ENCODE measurements around the gene FSD1L.

Gene FSD1L

GRCh38 chr9:105435453-105435852, 12.4 kb upstream of the FSD1L start:
- Histone ChIP-seq H3K27me3 (ENCODE audit: control insufficient read depth in 1 of 2, insufficient read depth in 2 of 2, low read length in 2 of 2) (no peaks in the 10 kb centered on the region), H3K9me3 (ENCODE audit: control insufficient read depth in 1 of 2, low read length in 2 of 2) (peaks cover 0 to 4% of the 10 kb centered on the region in 2 donors), H3K9ac (ENCODE audit: low read depth in 1 of 2, low read length in 2 of 2) (no peak overlapping the region), H3K4me3 (ENCODE audit: low read depth in 1 of 2, low read length in 2 of 2) (no peak overlapping the region), H3K27ac (ENCODE audit: low read depth, low read length) (no peak overlapping the region), H3K4me1 (ENCODE audit: control insufficient read depth in 1 of 2, insufficient read depth in 2 of 2, low read length in 2 of 2) (peaks cover 14 to 33% of the 10 kb centered on the region in 2 donors), H3K36me3 (ENCODE audit: control insufficient read depth in 1 of 2, insufficient read depth in 2 of 2, low read length in 2 of 2) (no peaks in the 10 kb centered on the region)

- Histone ChIP-seq H3K36me3 (ENCODE audit: control insufficient read depth in 1 of 2, insufficient read depth in 2 of 2, low read length in 2 of 2) (no peaks in the 10 kb centered on the region), H3K27me3 (ENCODE audit: control insufficient read depth in 1 of 2, insufficient read depth in 2 of 2, low read length in 2 of 2) (no peaks in the 10 kb centered on the region), H3K4me3 (ENCODE audit: low read depth in 1 of 2, low read length in 2 of 2) (no peak overlapping the region), H3K9me3 (ENCODE audit: control insufficient read depth in 1 of 2, low read length in 2 of 2) (peaks cover 0 to 4% of the 10 kb centered on the region in 2 donors), H3K27ac (ENCODE audit: low read depth, low read length) (no peak overlapping the region), H3K4me1 (ENCODE audit: control insufficient read depth in 1 of 2, insufficient read depth in 2 of 2, low read length in 2 of 2) (peaks cover 7 to 20% of the 10 kb centered on the region in 2 donors), H3K9ac (ENCODE audit: low read depth in 1 of 2, low read length in 2 of 2) (no peak overlapping the region)
These were observed 11.1 kb upstream of the FSD1L start for GRCh38 chr9:105436783-105437182.

- H3K9ac ChIP-seq (ENCODE audit: low read depth in 1 of 2, low read length in 2 of 2) = no peak overlapping the region
- peaks cover 0 to 4% of the 10 kb centered on the region in 2 donors for H3K9me3 ChIP-seq (ENCODE audit: control insufficient read depth in 1 of 2, low read length in 2 of 2)
- no peaks in the 10 kb centered on the region for H3K27me3 ChIP-seq (ENCODE audit: control insufficient read depth in 1 of 2, insufficient read depth in 2 of 2, low read length in 2 of 2)
- H3K27ac ChIP-seq (ENCODE audit: low read depth, low read length) = no peak overlapping the region
- no peaks in the 10 kb centered on the region for H3K36me3 ChIP-seq (ENCODE audit: control insufficient read depth in 1 of 2, insufficient read depth in 2 of 2, low read length in 2 of 2)
- peaks cover 5 to 20% of the 10 kb centered on the region in 2 donors for H3K4me1 ChIP-seq (ENCODE audit: control insufficient read depth in 1 of 2, insufficient read depth in 2 of 2, low read length in 2 of 2)
- H3K4me3 ChIP-seq (ENCODE audit: low read depth in 1 of 2, low read length in 2 of 2) = no peak overlapping the region
These were observed 10.1 kb upstream of the FSD1L start for GRCh38 chr9:105437704-105438103.

- no peak overlapping the region for H3K9ac ChIP-seq (ENCODE audit: low read depth in 1 of 2, low read length in 2 of 2)
- H3K27me3 ChIP-seq (ENCODE audit: control insufficient read depth in 1 of 2, insufficient read depth in 2 of 2, low read length in 2 of 2) = no peaks in the 10 kb centered on the region
- H3K4me1 ChIP-seq (ENCODE audit: control insufficient read depth in 1 of 2, insufficient read depth in 2 of 2, low read length in 2 of 2) = peaks cover 1 to 17% of the 10 kb centered on the region in 2 donors
- H3K36me3 ChIP-seq (ENCODE audit: control insufficient read depth in 1 of 2, insufficient read depth in 2 of 2, low read length in 2 of 2) = no peaks in the 10 kb centered on the region
- no peak overlapping the region for H3K27ac ChIP-seq (ENCODE audit: low read depth, low read length)
- H3K9me3 ChIP-seq (ENCODE audit: control insufficient read depth in 1 of 2, low read length in 2 of 2) = peaks cover 0 to 4% of the 10 kb centered on the region in 2 donors
- H3K4me3 ChIP-seq (ENCODE audit: low read depth in 1 of 2, low read length in 2 of 2) = peak overlapping the region in 1 of 2 donors; percentile 2
These were observed 9.6 kb upstream of the FSD1L start for GRCh38 chr9:105438141-105438806.

- peaks cover 0 to 16% of the 10 kb centered on the region in 2 donors for H3K4me1 ChIP-seq (ENCODE audit: control insufficient read depth in 1 of 2, insufficient read depth in 2 of 2, low read length in 2 of 2)
- H3K4me3 ChIP-seq (ENCODE audit: low read depth in 1 of 2, low read length in 2 of 2) = no peak overlapping the region
- H3K9ac ChIP-seq (ENCODE audit: low read depth in 1 of 2, low read length in 2 of 2) = no peak overlapping the region
- no peak overlapping the region for H3K27ac ChIP-seq (ENCODE audit: low read depth, low read length)
- H3K9me3 ChIP-seq (ENCODE audit: control insufficient read depth in 1 of 2, low read length in 2 of 2) = peaks cover 0 to 4% of the 10 kb centered on the region in 2 donors
- H3K36me3 ChIP-seq (ENCODE audit: control insufficient read depth in 1 of 2, insufficient read depth in 2 of 2, low read length in 2 of 2) = no peaks in the 10 kb centered on the region
- no peaks in the 10 kb centered on the region for H3K27me3 ChIP-seq (ENCODE audit: control insufficient read depth in 1 of 2, insufficient read depth in 2 of 2, low read length in 2 of 2)
These were observed 8.4 kb upstream of the FSD1L start for GRCh38 chr9:105439428-105439827.

GRCh38 chr9:105441616-105442160, 6.1 kb upstream of the FSD1L start:
- H3K4me1 ChIP-seq (ENCODE audit: control insufficient read depth in 1 of 2, insufficient read depth in 2 of 2, low read length in 2 of 2) = peaks cover 0 to 16% of the 10 kb centered on the region in 2 donors
- H3K9me3 ChIP-seq (ENCODE audit: control insufficient read depth in 1 of 2, low read length in 2 of 2) = no peaks in the 10 kb centered on the region
- no peak overlapping the region for H3K9ac ChIP-seq (ENCODE audit: low read depth in 1 of 2, low read length in 2 of 2)
- H3K27ac ChIP-seq (ENCODE audit: low read depth, low read length) = no peak overlapping the region
- H3K27me3 ChIP-seq (ENCODE audit: control insufficient read depth in 1 of 2, insufficient read depth in 2 of 2, low read length in 2 of 2) = no peaks in the 10 kb centered on the region
- no peak overlapping the region for H3K4me3 ChIP-seq (ENCODE audit: low read depth in 1 of 2, low read length in 2 of 2)
- no peaks in the 10 kb centered on the region for H3K36me3 ChIP-seq (ENCODE audit: control insufficient read depth in 1 of 2, insufficient read depth in 2 of 2, low read length in 2 of 2)

GRCh38 chr9:105443121-105443520, 4.7 kb upstream of the FSD1L start:
- Histone ChIP-seq H3K9ac (ENCODE audit: low read depth in 1 of 2, low read length in 2 of 2) (no peak overlapping the region), H3K9me3 (ENCODE audit: control insufficient read depth in 1 of 2, low read length in 2 of 2) (no peaks in the 10 kb centered on the region)

GRCh38 chr9:105444130-105444529, 3.7 kb upstream of the FSD1L start:
- H3K9ac ChIP-seq (ENCODE audit: low read depth in 1 of 2, low read length in 2 of 2) = no peak overlapping the region
- no peak overlapping the region for H3K27ac ChIP-seq (ENCODE audit: low read depth, low read length)

More at GRCh38 chr9:105443121-105443520, 4.7 kb upstream of the FSD1L start:
- Histone ChIP-seq H3K36me3 (ENCODE audit: control insufficient read depth in 1 of 2, insufficient read depth in 2 of 2, low read length in 2 of 2) (no peaks in the 10 kb centered on the region), H3K4me1 (ENCODE audit: control insufficient read depth in 1 of 2, insufficient read depth in 2 of 2, low read length in 2 of 2) (peaks cover 4 to 10% of the 10 kb centered on the region in 2 donors), H3K4me3 (ENCODE audit: low read depth in 1 of 2, low read length in 2 of 2) (no peak overlapping the region), H3K27me3 (ENCODE audit: control insufficient read depth in 1 of 2, insufficient read depth in 2 of 2, low read length in 2 of 2) (no peaks in the 10 kb centered on the region), H3K27ac (ENCODE audit: low read depth, low read length) (no peak overlapping the region)

GRCh38 chr9:105445203-105445881, 2.5 kb upstream of the FSD1L start:
- Histone ChIP-seq H3K4me3 (ENCODE audit: low read depth in 1 of 2, low read length in 2 of 2) (no peak overlapping the region), H3K27ac (ENCODE audit: low read depth, low read length) (no peak overlapping the region), H3K4me1 (ENCODE audit: control insufficient read depth in 1 of 2, insufficient read depth in 2 of 2, low read length in 2 of 2) (peaks cover 9 to 18% of the 10 kb centered on the region in 2 donors), H3K36me3 (ENCODE audit: control insufficient read depth in 1 of 2, insufficient read depth in 2 of 2, low read length in 2 of 2) (no peaks in the 10 kb centered on the region), H3K27me3 (ENCODE audit: control insufficient read depth in 1 of 2, insufficient read depth in 2 of 2, low read length in 2 of 2) (no peaks in the 10 kb centered on the region), H3K9ac (ENCODE audit: low read depth in 1 of 2, low read length in 2 of 2) (no peak overlapping the region), H3K9me3 (ENCODE audit: control insufficient read depth in 1 of 2, low read length in 2 of 2) (no peaks in the 10 kb centered on the region)

More at GRCh38 chr9:105444130-105444529, 3.7 kb upstream of the FSD1L start:
- Histone ChIP-seq H3K27me3 (ENCODE audit: control insufficient read depth in 1 of 2, insufficient read depth in 2 of 2, low read length in 2 of 2) (no peaks in the 10 kb centered on the region), H3K4me1 (ENCODE audit: control insufficient read depth in 1 of 2, insufficient read depth in 2 of 2, low read length in 2 of 2) (peaks cover 8 to 9% of the 10 kb centered on the region in 2 donors), H3K9me3 (ENCODE audit: control insufficient read depth in 1 of 2, low read length in 2 of 2) (no peaks in the 10 kb centered on the region), H3K36me3 (ENCODE audit: control insufficient read depth in 1 of 2, insufficient read depth in 2 of 2, low read length in 2 of 2) (no peaks in the 10 kb centered on the region), H3K4me3 (ENCODE audit: low read depth in 1 of 2, low read length in 2 of 2) (no peak overlapping the region)

- no peaks in the 10 kb centered on the region for H3K36me3 ChIP-seq (ENCODE audit: control insufficient read depth in 1 of 2, insufficient read depth in 2 of 2, low read length in 2 of 2)
- peak overlapping the region; percentile 88 to 98 for H3K4me3 ChIP-seq (ENCODE audit: low read depth in 1 of 2, low read length in 2 of 2)
- H3K9me3 ChIP-seq (ENCODE audit: control insufficient read depth in 1 of 2, low read length in 2 of 2) = no peaks in the 10 kb centered on the region
- H3K4me1 ChIP-seq (ENCODE audit: control insufficient read depth in 1 of 2, insufficient read depth in 2 of 2, low read length in 2 of 2) = peaks cover 9 to 24% of the 10 kb centered on the region in 2 donors
- H3K27me3 ChIP-seq (ENCODE audit: control insufficient read depth in 1 of 2, insufficient read depth in 2 of 2, low read length in 2 of 2) = no peaks in the 10 kb centered on the region
- no peak overlapping the region for H3K27ac ChIP-seq (ENCODE audit: low read depth, low read length)
- peak overlapping the region; percentile 80 to 86 for H3K9ac ChIP-seq (ENCODE audit: low read depth in 1 of 2, low read length in 2 of 2)
These were observed 434 bp upstream of the FSD1L start for GRCh38 chr9:105447386-105447813.

All from duodenal mucosa (tissue), 2 donors.